LoVo (cell line): ENCODE results near the gene PABPC1L.
"Not testable (repeated sequence)": the region's sequence is repeated elsewhere in the genome, so short reads cannot be mapped to it uniquely, and the experiment has no call there.

Experiments
- DNase-seq: peaks from one replicate; pipeline ENCODE4 v3.0.0-alpha.2; 2016; ENCODE audit warnings: low spot score

The PABPC1L gene

DNA sequence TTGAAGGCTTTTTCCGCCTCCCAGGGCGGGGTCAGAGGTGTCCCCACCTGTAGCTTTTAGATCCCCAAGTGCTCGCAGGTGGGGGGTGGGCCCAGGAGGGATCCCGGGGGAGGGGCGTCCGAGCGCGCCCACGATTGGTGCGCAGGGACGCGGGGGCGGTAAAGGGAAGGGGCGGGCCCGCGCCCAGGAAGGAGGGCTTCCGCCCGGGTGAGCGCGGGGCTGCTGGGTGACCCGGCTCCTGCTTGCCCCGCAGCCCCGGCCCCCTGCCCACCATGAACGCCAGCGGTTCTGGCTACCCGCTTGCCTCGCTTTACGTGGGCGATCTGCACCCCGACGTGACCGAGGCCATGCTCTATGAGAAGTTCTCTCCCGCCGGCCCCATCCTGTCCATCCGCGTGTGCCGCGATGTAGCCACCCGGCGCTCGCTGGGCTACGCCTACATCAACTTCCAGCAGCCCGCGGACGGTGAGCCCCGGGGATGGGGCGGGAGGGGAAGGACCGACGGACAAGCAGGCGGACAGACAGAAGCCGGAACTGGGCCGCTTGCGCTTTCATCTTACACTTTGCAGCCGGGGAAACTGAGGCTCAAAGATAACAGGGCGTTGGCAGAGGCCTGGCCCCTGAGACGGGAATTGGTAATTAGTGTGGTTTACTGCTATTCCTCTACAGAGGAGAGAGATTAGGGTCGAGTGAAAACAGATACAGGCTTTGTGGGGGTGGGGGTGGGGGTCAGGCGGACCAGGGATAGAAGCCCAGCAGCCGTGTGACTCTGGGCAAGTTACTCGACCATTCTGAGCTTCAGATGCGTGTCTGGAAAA is at the start of gene PABPC1L:
TSS of gene PABPC1L (plus strand) at position 189 of the 818 bp plus-strand sequence. CDS start at position 273, 84 bp downstream.
- peak; percentile 78 for DNase-seq

DNA sequence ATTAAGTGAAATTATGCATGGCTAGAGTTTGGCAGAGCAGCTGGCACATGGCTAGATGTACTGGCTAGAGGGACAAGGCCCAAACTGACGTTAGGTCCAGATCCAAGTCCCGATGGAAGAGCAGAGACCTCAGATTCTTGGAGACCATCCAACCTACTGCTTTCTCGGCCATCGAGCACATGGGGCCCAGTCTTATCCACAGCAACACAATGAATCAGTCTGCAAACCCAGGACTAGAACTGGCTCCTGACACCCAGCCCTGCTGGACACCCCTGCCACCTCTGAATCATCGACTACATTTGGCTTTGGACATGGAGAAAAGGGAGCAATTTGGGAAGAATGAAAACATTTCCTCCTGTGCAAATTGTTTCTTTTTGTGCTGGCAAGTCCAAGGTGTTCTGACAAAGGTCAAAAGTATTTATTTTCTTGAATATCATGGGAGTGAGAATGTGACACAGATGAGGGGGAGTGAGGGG is 48.3 kb upstream of the PABPC1L start:
- no peak for DNase-seq

DNA sequence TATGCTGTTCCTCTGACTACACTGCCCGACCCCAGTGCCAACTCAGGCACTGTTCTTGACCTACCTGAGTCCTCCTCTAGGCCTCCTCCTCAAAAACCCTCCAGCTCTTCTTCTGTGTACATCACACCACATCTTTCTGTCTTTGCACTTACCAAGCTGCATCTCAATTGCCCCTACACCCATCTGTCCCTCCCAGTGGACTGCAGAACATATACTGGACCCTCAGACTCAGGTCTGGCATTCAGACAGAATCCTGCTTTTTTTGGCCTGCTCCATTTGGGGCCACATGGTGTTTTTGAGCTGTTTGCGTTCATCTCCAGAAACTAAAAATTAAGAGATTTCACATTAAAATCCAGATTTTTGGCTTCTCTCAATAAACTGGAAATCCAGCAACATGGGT is 47.6 kb upstream of the PABPC1L start:
- no peak for DNase-seq

DNA sequence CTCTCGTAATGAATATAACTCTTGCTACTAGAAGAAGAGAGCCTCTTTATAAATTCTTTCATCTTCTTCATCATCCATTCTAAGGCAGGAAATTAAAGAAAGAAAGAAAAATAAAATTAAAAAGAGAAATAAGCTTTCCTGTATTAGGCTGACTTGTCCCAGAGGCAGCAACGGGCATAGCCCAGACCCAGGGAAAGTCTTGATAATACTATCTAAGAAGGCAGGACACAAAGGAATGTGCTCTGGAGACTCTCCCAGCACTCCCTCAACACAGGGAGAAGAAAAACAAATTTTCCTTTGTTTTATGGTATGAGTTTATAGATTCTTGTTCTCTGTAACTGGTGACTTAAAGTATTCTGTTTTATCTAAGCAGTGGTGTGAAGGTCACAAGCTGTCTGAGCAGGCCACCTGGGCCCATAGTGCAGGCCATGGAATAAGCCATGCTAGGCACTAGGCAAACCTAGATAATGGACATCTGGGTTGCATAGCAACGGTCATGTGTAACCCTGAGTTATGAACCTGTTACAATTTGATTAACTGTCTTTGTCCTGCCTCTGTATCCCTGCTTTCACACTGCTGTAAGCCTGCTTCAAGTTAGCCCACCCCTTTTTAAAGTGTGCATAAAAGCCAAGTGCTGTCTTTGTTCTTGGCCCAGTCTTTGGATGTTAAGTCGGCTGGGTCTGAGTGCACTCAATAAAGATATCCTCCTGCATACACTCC is 46.3 kb upstream of the PABPC1L start:
- not testable (repeated sequence) for DNase-seq

DNA sequence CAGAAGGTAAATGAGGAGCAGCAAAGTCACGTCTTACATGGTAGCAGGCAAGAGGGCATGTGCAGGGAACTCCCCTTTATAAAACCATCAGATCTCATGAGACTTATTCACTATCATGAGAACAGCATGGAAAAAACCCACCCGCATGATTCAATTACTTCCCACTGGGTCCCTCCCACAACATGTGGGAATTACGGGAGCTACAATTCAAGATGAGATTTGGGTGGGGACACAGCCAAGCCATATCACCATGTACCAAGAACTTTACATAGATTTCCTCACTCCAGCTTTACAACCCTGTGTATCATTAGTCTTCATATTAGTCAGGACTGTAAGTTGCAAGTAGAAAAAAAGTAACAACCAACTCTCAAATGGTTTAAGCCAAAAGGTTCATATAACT is 45.4 kb upstream of the PABPC1L start:
- not testable (repeated sequence) for DNase-seq

DNA sequence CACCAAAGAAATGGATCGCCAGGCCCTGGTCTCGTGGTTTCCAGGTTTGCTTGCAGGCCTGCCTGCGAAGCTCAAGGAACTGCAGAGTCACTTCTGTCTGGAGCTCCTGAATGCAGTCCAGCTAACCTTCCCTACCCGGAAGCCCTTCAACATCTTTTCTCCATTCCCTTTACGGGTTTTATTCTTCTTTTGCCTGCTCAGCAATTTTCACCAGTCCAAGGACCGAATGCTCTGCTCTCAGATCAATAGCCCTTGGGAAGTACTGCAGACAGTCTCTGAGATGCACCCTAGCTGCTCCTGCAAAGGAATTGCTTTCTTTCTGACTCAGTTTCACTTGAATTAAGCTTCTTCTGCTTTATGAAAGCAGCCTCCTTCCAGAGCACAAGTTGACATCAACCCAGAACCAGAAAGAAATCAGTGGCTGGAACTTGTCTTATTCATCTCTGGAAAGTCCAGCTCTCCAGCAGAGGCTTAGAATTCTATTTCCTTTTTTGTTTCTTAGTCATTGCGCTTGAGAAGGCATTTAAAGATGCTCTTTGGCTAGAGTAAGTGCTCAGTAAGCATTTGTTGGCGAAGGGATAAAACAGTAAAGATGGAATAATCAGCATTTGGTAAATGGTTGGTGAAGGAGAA is 43.0 kb upstream of the PABPC1L start:
- no peak for DNase-seq

DNA sequence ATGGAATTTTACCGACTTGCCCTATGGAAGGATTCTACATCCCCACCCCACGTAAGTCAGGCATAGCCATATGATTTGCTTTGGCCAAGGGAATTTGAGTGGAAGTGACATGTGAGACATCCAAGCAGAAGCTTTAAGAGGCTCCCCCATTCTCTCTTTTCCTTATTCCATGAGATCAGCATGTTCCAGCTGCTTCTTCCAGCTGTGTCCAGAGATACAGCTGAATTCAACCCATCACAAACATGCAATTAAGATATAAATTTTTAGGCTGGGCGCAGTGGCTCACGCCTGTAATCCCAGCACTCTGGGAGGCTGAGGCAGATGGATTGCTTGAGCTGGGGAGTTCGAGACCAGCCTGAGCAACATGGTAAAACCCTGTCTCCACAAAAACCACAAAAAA is 40.4 kb upstream of the PABPC1L start:
- DNase-seq = no peak

DNA sequence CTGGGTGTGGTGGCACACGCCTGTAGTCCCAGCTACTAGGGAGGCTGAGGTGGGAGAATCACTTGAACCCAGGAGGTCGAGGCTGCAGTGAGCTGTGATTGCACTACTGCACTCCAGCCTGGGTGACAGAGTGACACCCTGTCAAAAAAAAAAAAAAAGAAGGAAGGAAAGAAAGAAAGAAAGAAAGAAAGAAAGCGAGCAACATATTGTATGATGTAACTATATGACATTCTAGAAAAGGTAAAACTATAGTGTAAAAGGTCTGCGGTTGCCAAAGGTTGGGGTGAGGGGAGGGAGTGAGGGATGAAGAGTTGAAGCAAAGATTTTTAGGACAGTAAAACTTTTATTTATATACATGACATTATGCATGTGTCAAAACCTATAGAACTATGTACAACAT is 27.5 kb upstream of the PABPC1L start:
- not testable (repeated sequence) for DNase-seq

DNA sequence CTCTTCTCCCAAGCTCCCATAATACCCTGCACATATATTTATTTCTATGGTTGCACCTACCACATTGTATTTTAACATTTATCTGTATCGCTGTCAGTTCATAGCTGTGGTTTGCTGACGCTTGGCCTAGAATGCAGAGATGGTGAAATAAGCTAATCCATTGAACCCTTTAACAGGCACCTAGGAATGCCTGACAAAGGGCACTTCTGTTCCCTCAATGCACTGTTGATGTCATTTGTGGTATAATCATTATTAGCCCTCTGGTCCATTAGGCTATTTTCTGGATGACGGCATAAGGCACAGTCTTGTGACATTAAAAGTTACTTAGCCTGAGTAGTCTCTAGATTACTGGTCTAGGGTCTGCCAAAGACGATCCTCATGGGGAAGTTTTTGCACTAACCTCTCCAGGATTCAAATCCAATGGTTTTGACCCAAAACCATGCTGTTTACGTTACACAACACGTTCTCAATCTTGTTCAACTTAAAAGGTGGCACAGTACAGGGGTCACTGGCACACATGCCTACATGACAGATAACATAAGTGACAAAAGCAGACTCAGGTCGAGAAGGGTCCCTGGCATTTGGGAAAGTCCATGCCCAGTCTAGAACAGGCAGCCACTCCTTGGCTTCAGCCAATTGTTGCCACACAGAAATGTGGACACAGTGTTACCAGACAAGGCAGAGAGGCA is 26.5 kb upstream of the PABPC1L start:
- DNase-seq = no peak

DNA sequence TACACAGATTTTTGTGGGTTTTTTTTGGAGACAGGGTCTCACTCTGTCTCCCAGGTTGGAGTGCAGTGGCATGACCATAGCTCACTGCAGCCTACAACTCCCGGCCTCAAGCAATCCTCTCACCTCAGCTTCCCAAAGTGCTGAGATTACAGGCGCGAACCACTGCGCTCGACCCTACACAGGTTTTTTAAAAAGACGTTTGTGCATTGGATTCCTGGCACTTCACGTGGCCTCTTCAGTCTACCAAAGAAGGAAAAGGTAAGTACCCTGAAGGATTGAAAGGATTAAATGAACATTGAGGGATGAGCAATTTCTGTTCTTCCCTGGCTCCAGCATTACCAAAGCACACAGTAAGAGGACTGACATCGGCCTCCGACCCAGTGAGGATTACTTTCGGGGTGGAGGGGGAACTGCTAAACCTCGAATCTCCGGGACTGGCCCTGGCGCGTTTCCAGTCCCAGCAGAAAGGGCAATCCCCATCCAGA is 24.9 kb upstream of the PABPC1L start:
- no peak for DNase-seq

DNA sequence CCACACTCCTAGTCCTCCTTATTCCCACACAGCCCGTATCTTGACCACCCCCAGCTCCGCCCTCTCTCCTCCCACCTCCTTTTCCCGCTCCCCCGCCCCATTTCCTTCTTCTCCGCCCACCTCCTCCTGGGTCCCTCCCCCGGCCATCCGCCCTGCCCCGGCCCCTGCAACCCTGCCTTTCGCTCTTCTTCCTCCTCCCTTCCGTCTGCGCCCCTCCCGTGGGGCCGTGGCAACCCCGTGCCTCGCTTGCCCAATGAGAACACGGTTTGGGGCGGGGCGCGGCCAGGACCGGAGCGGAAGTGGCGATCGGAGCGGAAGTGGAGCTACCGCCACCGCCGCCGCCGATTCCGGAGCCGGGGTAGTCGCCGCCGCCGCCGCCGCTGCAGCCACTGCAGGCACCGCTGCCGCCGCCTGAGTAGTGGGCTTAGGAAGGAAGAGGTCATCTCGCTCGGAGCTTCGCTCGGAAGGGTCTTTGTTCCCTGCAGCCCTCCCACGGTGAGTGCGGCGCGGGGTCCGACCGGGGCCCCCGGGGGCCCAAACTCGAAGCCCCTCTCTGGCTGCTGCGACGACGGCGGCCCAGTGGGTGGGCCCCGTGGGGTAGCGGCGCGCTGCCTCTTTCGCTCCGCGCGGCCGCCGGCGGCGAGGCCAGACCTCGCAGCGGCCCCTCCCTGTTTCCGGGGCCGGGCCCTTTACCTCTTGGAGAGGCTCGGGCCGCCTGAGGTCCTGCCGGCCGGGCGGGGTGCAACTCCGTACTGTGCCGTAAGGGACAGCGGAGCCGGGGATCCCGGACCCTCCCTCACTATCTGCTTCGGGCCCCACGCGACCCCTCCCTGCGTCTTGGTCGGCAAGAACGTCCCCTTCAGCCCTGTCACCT is 24.2 kb upstream of the PABPC1L start, which contains the start of gene YWHAB:
TSS of gene YWHAB (plus strand) at position 314 of the 874 bp plus-strand sequence. CDS start 15,829 bp downstream, outside the sequence.
- peak; percentile 98 for DNase-seq

DNA sequence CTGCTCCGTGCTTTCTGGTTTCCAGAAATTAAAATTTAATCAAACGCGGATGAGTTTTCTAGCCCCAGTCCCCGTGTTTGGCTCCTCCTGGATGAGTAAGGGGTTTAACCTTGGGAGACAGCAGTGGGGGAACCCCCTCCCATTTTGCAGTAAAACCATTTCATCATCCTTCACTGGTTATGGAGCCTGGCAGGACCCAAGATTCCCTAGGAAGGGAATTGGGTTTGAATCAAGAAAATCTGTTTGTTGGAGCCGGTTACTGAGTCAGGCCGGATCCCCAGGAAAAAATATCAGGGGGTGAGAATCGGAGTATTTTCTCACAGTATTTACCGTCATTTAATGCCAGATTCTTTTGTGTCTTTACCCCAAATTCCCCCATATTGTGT is 23.6 kb upstream of the PABPC1L start:
- no peak for DNase-seq

DNA sequence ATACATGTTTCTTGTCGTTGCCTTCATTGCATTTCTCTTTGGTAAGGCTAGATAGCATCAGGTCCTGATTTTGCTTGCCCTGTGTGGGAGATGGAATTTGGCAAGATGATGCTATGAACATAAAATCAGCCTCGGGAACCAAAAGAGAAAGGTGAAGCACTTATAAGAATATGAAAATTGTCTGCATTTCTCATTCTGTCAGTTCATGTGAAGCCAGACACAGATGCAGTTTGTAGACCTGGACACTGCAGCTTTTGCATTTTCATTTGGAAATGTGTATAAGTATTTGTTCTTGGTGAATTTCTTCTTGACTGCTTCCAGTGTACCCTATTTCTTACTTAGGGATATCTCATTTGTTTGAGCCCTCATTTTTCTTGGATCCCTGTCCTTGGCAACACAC is 23.0 kb upstream of the PABPC1L start:
- no peak for DNase-seq

DNA sequence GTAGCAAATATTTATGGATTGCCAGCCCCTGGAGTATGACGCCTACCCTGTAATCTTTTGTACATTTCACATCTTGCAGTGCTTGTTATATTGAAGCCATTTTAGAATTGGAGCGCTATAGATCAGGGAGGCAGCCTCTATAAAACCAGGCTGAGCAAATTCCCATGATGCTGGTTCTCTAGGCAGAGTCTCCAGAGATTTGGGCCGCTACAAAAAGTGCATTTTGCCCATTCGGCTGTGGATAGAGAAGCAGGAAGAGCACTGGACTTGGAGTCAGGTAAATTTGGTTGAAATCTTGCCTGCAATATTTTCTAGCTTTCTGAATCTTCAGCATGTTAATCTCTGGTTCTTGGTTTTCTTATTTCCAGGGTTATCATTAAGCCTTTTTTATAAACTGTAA is 22.4 kb upstream of the PABPC1L start:
- DNase-seq = no peak

DNA sequence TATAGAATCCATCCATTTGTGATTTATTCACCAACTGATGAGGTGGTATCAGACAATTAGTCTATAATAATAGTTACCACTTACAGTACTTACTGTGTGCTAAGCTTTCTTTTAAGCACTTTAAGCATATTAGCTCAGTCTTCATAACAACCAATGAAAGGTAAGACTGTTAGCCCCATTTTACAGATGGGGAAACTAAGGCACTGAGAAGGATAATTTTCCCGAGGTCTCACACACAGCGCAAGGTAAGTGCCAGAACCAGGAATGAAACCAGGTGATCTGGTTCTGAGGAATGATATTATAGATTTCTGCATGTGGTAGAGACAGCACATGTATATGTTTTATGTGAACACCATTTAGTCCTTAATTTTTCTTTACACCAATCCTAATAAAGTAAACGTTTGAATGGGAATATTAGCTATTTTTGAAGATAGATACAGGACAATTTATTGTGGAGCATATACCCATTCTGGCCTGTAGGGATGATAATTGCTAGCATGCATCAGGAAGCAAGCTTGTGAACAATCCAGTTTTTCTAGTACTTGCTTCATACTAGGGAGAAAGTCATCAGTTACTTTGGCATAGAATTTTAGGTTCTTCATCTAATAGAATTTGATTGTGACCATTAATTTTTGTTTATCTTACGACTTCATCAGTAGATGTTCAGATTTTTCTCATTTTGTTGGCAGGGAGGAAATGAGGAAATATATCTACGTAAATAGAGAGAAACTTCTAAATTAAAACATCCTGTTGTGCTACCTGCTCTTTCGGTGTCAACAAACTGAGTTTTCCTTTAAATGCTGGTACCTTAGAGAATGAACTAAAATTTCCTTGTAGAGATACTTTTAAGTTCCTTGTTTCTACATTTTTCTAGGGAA is 21.4 kb upstream of the PABPC1L start:
- no peak for DNase-seq

DNA sequence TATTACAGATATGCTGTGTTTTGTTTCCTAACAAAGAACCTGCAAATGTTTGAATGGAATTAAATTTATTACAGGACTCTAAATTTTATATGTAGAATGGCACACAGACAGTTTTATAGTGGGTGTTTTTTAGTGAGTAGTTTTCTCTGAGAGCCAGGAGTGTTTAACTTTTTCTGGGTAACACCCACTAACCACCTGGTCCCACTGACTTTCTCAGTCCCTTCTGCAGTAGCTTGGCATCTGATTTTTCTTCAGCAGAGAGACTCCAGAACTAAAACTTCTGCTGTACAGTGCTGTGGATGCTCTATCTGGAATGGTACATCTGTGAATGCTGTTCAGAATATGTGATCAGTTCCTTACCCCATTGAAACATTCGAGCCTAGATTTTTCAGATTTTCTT is 18.0 kb upstream of the PABPC1L start:
- DNase-seq = no peak

DNA sequence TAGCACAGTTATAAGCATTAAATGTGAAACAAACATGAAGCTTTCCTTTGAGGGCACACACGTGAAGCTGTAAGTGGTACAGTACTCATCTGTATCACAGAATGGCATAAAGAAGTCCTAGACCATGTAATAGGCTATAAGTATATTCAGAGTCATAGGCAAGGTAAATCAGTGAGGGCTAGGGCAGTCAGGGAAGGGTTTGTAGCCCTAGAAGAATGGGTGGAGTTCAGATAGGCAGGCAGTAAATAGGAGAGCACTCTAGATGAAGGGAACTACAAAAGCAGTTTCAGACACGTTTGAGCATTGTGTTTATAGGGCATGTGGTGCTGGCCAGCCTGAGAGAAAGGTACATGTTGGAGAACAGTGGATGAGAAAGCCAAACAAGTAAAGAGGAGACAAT is 14.9 kb upstream of the PABPC1L start:
- DNase-seq = no peak

DNA sequence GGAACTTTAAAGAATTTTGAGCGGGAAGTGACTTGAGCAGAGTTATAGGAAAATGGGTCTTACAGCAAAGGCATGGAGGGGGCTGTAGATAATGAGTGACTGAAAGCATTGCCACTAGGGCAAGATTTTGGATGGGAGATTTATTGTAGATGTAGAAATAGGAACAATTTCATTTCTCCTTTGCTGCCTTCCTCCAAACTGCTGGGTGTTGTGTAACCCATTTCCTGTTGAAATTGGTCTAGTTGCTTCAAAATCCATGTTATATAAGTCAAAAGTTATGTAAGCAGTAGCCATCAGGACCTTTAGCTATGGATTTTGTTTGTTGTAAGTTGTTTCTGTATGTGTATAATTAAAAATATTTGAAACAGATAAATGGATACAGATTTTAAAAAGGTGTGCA is 13.3 kb upstream of the PABPC1L start:
- DNase-seq = no peak

DNA sequence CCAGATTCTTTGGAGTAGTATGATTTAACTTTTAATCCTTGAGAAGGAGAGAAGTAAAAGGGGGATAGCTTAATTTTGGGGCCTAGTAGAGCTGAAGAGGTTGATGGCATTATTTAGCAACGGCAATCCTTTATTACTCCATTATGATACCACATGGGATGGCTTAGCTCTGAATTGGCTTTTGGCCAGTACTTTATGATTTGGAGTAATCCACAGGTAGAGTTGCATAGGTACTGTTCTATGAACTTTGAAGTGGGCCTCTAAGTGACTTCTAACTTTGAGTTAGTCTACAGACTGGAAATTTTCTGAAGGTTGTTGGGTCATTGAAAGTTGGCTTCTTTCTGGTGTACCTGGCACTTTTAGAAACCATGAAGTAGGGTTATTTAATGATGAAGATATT is 12.7 kb upstream of the PABPC1L start:
- peak; percentile 15 for DNase-seq
